ENCODE measurements around the gene NOS3.
A peak's percentile ranks its signal among the peaks of the same experiment; 100 is the strongest.

Gene NOS3

DNA sequence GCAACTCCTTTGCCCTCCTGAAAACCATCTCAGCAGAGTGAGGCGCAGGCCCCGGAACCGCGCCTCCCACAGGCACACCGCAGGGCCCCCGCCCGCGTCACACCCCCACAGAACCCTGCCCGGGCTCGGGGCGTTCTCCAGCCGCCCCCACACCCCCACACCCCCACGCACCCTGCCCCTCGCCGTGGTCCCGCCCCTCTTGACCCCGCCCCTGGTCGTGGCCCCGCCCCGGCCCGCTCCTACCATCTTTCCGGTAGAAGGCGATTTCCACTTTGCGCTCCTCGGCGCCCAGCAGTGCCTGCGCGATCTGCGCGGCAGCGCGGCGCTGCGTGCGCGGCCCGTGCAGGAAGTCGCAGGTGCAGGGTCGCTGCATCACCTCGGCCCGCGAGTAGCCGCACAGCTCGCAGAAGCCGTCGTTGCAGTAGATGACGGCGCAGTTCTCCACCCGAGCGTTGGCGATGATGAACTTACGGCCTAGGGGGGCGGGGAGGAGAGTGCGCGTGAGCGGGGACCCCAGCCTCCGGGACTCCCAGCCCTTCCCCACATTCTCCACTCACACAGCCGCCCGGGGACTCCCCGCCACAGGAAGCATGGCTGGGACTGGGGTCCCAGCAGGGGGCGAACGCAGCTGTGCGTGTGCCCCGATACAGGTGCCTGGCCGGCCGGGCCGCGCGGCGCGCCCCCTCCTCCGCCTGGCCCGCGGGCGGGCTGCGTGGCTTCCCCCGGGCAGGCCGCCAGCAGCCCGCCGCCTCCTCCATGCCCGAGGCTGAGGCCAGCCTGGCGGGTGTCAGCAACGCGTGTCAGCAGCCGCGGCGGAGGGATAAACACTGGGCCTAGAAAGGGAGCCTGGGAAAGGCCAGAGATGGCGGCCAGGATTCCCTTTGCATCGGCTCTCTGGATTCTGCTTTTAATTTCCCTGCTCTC is 16.1 kb upstream of the NOS3 start:
- TF ChIP-seq POLR2AphosphoS5 (IDR thresholded peaks at IDR 0.05; ENCODE audit: low read depth, low read length) (0 out of 2 replicates have a peak, but pooled peaks have one; percentile 25), SIN3A (IDR thresholded peaks at IDR 0.05; ENCODE audit: borderline replicate concordance, insufficient read depth, low read length) (no peak)

DNA sequence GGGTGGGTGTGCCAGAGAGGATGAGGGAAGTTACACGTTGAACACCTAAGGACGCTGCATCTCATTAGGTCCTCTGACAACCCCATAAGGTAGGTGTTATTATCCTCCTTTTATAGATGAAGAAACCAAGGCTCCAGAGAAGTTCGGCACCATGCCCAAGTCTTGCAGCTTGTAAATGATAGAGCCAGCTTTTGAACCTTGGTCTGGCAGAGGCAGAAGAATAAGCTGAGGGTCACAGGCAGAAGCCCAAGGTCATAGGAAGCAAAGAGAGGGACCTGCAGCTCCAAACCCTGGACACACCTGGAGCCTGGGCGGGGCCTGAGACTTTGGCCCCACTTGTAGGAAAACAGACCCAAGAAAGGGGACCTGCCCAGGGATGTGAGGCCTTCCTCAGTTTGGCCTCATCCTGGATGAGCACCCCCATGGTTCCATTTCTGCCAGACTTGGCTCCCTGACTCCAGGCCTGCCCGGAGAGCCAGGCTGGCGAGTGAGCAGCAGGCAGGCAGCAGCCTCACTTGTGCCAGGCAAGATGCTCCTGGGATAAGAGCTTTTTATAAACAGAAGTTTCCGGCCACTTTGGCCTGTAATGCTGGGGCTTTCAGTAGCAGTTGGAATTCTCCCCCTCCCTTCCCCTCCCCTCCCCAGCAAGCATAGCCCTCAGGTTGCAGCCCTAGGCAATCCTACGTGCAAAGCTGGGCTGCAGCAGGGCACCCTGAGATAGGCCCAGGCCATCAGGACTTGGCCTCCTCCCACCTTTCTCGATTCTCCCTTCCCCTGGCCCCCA is 15.1 kb upstream of the NOS3 start:
- TF ChIP-seq POLR2AphosphoS5 (IDR thresholded peaks at IDR 0.05; ENCODE audit: low read depth, low read length): no peak
- no peak for TF ChIP-seq TAF1 (IDR thresholded peaks at IDR 0.05; ENCODE audit: borderline replicate concordance, insufficient read depth, low read length)
- TF ChIP-seq SIN3A (IDR thresholded peaks at IDR 0.05; ENCODE audit: borderline replicate concordance, insufficient read depth, low read length): no peak
- no peak for TF ChIP-seq FOXP2 (optimal IDR thresholded peaks at IDR 0.05; ENCODE audit: borderline replicate concordance, extremely low read depth, extremely low read length, insufficient read depth)
- TF ChIP-seq, protein P1, sequence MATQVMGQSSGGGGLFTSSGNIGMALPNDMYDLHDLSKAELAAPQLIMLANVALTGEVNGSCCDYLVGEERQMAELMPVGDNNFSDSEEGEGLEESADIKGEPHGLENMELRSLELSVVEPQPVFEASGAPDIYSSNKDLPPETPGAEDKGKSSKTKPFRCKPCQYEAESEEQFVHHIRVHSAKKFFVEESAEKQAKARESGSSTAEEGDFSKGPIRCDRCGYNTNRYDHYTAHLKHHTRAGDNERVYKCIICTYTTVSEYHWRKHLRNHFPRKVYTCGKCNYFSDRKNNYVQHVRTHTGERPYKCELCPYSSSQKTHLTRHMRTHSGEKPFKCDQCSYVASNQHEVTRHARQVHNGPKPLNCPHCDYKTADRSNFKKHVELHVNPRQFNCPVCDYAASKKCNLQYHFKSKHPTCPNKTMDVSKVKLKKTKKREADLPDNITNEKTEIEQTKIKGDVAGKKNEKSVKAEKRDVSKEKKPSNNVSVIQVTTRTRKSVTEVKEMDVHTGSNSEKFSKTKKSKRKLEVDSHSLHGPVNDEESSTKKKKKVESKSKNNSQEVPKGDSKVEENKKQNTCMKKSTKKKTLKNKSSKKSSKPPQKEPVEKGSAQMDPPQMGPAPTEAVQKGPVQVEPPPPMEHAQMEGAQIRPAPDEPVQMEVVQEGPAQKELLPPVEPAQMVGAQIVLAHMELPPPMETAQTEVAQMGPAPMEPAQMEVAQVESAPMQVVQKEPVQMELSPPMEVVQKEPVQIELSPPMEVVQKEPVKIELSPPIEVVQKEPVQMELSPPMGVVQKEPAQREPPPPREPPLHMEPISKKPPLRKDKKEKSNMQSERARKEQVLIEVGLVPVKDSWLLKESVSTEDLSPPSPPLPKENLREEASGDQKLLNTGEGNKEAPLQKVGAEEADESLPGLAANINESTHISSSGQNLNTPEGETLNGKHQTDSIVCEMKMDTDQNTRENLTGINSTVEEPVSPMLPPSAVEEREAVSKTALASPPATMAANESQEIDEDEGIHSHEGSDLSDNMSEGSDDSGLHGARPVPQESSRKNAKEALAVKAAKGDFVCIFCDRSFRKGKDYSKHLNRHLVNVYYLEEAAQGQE (IDR thresholded peaks at IDR 0.05; ENCODE audit: insufficient read depth in 1 of 2, low read depth in 2 of 2, low read length in 2 of 2): no peak

DNA sequence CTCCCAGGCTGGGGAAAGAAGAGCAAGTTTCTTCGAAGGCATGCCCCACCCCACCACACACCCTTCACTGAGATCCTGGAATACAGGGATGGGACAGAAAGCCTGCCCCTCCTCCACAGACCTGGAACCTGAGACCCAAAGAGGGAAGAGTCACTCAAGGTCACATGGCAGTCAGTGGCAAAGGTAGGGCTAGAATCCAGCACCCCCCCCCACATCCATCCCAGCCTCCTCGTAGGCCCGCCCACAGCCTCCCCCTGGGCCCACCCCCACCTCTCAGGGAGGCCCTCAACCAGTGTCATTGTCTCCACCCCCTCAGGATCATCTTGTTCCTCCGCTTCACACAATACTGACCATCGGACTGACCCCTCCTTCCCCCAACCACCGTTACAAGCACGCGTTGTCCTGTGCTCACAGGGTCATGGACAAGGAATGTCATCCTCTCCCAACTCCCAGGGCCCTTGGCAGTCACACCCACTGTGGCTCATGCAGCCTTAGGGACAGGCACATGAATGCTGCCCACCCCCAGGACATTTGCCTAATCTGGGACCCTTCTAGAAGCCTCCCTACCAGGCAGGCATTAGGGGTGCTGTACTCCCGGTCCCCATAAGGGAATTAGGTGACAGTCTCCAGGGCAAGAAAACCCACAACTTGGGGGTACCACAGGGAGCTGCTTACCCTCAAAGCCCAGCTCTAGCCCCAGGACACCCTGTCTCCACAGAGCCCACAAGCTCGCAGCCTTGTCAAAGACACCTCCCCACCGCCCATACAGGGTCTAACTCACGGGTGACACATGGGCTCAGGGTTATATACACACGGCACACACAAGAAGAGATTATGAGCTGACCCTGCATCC is 14.1 kb upstream of the NOS3 start:
- TF ChIP-seq POLR2AphosphoS5 (IDR thresholded peaks at IDR 0.05; ENCODE audit: low read depth, low read length) (no peak), SIN3A (IDR thresholded peaks at IDR 0.05; ENCODE audit: borderline replicate concordance, insufficient read depth, low read length) (no peak), FOXP2 (optimal IDR thresholded peaks at IDR 0.05; ENCODE audit: borderline replicate concordance, extremely low read depth, extremely low read length, insufficient read depth) (no peak)
- TF ChIP-seq, protein P1 (IDR thresholded peaks at IDR 0.05; ENCODE audit: insufficient read depth in 1 of 2, low read depth in 2 of 2, low read length in 2 of 2): no peak

DNA sequence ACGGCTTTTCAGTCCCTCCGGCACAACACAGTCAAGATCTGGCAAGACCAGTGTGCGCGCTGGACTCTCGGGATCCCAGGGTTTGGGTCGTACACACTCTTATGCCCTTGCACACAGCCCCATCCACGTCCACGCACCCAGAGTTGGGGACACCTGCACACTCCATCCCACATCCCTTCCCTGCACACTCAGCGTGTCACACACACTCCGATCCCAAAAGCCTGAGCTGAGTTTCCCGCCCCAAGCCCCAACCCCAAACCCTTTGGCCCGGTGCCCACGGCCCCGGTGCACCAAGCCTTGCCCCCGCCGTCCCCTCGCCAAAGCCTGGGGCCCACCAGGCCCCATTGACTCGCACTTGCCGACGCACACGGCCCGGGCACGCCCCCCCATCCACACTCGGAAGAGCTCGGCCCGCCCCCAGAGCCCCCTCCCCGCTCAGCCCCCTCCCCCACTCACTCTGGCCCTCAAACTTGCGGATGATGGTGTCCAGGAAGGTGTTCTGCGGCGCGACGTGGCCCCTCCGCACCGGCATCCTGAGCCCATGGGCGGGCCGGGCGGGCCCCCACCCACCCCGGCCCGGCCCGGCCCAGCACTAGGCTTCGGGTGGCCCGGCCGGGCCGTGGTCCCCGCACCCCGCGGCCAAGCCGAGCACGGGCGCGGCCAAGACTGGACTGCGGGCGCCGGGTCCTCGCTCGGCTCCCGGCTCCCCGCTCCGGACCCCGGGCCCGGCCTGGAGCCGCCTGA is 13.3 kb upstream of the NOS3 start:
- TF ChIP-seq POLR2AphosphoS5 (IDR thresholded peaks at IDR 0.05; ENCODE audit: low read depth, low read length): no peak
- no peak for TF ChIP-seq SIN3A (IDR thresholded peaks at IDR 0.05; ENCODE audit: borderline replicate concordance, insufficient read depth, low read length)
- no peak for TF ChIP-seq FOXP2 (optimal IDR thresholded peaks at IDR 0.05; ENCODE audit: borderline replicate concordance, extremely low read depth, extremely low read length, insufficient read depth)
- no peak for TF ChIP-seq TAF1 (IDR thresholded peaks at IDR 0.05; ENCODE audit: borderline replicate concordance, insufficient read depth, low read length)

DNA sequence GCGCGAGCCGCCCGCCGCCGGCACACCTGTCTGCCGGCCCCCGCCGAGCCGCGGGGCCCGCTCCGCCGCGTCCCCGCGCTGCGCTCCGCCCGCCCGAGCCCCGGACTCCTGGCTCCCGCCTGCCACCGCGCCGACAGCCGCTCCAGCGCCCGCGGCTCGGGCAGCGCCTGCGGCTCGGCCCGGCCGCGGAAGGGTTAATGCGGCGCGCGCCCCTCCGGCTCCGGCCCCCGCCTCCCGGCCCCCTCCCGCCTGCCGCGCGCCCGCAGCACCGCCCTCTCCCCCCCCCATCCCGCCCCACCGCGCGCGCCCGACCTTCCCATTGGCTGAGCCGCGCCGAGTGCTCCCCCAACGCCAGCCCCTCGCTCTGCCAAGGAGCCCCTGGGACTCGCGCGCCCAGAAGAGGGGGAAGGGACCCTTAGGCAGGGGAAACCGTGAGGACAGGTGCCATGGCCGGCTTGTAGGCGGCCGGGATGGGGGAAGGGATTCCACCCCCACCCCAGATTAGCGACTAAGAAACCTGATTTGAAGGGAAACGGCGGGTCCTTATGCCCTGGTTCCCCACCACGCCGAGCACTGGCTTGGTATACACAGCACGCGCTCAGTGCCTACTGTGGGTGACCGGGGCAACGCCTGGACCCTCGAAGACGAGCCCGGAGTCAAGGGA is 12.6 kb upstream of the NOS3 start, which contains the start of gene KCNH2:
TSS of gene KCNH2 (minus strand) at position 196 of the 664 bp plus-strand sequence. CDS start 408 bp downstream, outside the sequence.
- TF ChIP-seq, protein P1 (IDR thresholded peaks at IDR 0.05; ENCODE audit: insufficient read depth in 1 of 2, low read depth in 2 of 2, low read length in 2 of 2): no peak
- TF ChIP-seq TAF1 (IDR thresholded peaks at IDR 0.05; ENCODE audit: borderline replicate concordance, insufficient read depth, low read length) (no peak), SIN3A (IDR thresholded peaks at IDR 0.05; ENCODE audit: borderline replicate concordance, insufficient read depth, low read length) (no peak), FOXP2 (optimal IDR thresholded peaks at IDR 0.05; ENCODE audit: borderline replicate concordance, extremely low read depth, extremely low read length, insufficient read depth) (no peak)

Measured in PFSK-1 (cell line).